ENCODE measurements around the gene SCUBE3. TPM values are rescaled to one million over a fixed set of nuclear protein-coding genes. Genes with fewer than 3 reads are reported as not detected.

Gene SCUBE3
- total and polyA plus RNA-seq, 9 of the 15 experiments (the other 6 are each of a cell fraction or from before 2014, with no cell fraction given): 0.01 to 0.11 TPM; not detected in 7

DNA sequence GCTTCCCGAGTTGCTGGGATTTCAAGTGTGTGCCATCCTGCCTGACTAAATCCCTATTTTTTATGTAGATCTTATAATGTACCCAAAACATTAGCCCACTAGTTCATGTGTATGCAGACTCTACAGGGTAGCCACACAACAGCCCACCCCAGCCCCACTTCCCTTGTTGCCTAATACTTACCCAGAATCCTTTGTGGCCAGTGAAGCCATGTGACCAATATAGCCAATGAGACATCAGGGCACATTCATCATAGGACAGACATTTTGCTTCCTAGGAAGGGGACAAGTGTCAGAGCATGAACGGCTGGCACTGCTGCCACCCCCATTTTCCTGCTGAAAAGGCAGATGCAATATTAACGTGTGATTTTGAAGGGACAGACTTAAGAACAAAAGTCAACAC is 36.6 kb upstream of the SCUBE3 start (continued):
- peak in 1 of 2 experiments; percentile 79 for TF ChIP-seq AFF1 (IDR thresholded peaks at IDR 0.05; ENCODE audit: low read depth in 1 of 2, partially characterized antibody in 2 of 2)
- TF ChIP-seq, protein P1, sequence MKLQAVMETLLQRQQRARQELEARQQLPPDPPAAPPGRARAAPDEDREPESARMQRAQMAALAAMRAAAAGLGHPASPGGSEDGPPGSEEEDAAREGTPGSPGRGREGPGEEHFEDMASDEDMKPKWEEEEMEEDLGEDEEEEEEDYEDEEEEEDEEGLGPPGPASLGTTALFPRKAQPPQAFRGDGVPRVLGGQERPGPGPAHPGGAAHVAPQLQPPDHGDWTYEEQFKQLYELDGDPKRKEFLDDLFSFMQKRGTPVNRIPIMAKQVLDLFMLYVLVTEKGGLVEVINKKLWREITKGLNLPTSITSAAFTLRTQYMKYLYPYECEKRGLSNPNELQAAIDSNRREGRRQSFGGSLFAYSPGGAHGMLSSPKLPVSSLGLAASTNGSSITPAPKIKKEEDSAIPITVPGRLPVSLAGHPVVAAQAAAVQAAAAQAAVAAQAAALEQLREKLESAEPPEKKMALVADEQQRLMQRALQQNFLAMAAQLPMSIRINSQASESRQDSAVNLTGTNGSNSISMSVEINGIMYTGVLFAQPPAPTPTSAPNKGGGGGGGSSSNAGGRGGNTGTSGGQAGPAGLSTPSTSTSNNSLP (IDR thresholded peaks at IDR 0.05; ENCODE audit: borderline replicate concordance, low read depth, low read length): no peak
- TF ChIP-seq CHCHD3 (CRISPR knock-in tag; IDR thresholded peaks at IDR 0.05): no peak
- TF ChIP-seq ZNF174 (CRISPR knock-in tag; IDR thresholded peaks at IDR 0.05): no peak
- no peak for TF ChIP-seq ZC3H4 (CRISPR knock-in tag; IDR thresholded peaks at IDR 0.05; ENCODE audit: borderline replicate concordance)
- TF ChIP-seq TCF15 (CRISPR knock-in tag; IDR thresholded peaks at IDR 0.05): no peak
- no peak for TF ChIP-seq HDAC6 (IDR thresholded peaks at IDR 0.05; ENCODE audit: low read depth, low read length)
- no peak for TF ChIP-seq PML (IDR thresholded peaks at IDR 0.05; ENCODE audit: low read length)
- no peak for TF ChIP-seq RHOXF2B (CRISPR knock-in tag; conservative IDR thresholded peaks at IDR 0.05)
- TF ChIP-seq ZBTB12 (CRISPR knock-in tag; IDR thresholded peaks at IDR 0.05): no peak
- TF ChIP-seq SRF (CRISPR knock-in tag; IDR thresholded peaks at IDR 0.05): no peak
- no peak for TF ChIP-seq MTA1 (IDR thresholded peaks at IDR 0.05; ENCODE audit: borderline replicate concordance)
- no peak for TF ChIP-seq GATAD2B (IDR thresholded peaks at IDR 0.05; ENCODE audit: borderline replicate concordance)
- no peak for TF ChIP-seq PHF21A (IDR thresholded peaks at IDR 0.05; ENCODE audit: borderline replicate concordance, low read depth)
- TF ChIP-seq MECOM (CRISPR knock-in tag; IDR thresholded peaks at IDR 0.05): no peak
- no peak for TF ChIP-seq POLR2B (IDR thresholded peaks at IDR 0.05; ENCODE audit: low read depth, partially characterized antibody)
- TF ChIP-seq SMARCA5 (IDR thresholded peaks at IDR 0.05): no peak
- no peak for TF ChIP-seq RNF219 (CRISPR knock-in tag; IDR thresholded peaks at IDR 0.05)
- TF ChIP-seq ELF2 (CRISPR knock-in tag; IDR thresholded peaks at IDR 0.05): no peak
- no peak for TF ChIP-seq SMAD3 (CRISPR knock-in tag; conservative IDR thresholded peaks at IDR 0.05)
